ENCODE data around the gene METTL26. TPM values are rescaled to one million over a fixed set of nuclear protein-coding genes. Genes with fewer than 3 reads are reported as not detected.

METTL26 gene
- total RNA-seq, 2 donors from 2014 or later, result 42.8 to 61.8 TPM

DNA sequence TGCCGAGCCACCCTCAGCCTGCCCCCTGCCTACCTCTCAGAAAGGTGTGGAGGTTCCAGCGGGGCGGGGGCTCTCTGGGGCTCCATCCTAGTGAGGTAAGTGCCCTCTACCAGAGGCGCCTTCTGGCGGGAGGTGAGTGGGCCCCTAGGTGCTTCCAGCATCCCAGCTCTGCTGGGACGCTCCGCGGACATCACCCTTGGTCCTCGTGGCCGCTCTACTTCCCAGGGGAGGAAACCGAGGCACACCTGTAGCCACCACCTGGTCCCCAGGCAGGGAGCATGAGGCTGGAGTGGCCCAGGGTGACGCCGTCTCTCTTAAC, 6.9 kb upstream of the METTL26 start:
- intact Hi-C loops (cut with DNase I), result no loop called here
- ATAC-seq (no peak), DNase-seq (no peak)

DNA sequence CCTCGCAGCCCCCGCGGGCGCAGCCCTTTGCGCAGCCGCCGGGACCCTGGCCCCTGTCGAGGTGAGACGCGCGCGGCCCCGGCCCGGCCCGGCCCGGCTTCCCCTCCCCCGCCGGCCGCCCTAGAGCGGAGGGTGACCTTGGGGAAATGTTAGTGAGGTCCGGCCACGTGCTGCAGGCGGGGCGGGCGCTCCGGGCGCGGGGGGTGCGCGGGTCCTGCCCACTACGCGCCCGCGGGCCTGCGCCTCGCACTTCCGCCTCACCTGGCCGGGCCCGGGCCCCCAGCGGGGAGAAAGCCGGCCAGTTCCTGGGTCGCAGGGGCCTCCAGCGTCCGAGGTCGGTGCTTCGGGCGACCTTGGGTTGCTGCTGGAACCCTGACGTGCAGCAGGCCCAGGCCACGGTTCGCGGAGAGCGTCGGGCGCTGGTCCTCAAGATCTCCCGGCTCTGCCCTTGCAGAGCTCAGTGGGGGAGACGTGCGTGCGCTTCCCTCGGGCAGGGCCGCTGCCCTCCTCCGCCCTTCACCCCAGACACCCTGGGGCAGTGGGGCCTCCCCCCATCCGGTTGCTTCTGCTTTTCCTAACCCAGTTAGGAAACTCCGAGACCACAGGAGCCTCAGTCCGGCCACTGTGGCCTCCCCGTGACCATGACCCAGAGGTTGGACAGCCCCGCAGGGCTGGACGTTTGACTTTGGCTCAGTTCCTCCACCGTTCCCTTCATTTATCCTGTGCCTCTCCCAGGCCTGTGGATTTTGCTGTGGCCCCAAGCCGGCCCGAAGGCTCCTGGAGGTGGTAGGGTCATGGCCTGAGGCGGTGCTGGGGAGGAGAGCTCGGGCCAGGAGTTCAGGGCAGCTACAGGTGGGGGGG, 6.3 kb upstream of the METTL26 start:
- ATAC-seq, result peak; percentile 36 to 69
- intact Hi-C loops (cut with DNase I), result no loop called here
- DNase-seq, result no peak

DNA sequence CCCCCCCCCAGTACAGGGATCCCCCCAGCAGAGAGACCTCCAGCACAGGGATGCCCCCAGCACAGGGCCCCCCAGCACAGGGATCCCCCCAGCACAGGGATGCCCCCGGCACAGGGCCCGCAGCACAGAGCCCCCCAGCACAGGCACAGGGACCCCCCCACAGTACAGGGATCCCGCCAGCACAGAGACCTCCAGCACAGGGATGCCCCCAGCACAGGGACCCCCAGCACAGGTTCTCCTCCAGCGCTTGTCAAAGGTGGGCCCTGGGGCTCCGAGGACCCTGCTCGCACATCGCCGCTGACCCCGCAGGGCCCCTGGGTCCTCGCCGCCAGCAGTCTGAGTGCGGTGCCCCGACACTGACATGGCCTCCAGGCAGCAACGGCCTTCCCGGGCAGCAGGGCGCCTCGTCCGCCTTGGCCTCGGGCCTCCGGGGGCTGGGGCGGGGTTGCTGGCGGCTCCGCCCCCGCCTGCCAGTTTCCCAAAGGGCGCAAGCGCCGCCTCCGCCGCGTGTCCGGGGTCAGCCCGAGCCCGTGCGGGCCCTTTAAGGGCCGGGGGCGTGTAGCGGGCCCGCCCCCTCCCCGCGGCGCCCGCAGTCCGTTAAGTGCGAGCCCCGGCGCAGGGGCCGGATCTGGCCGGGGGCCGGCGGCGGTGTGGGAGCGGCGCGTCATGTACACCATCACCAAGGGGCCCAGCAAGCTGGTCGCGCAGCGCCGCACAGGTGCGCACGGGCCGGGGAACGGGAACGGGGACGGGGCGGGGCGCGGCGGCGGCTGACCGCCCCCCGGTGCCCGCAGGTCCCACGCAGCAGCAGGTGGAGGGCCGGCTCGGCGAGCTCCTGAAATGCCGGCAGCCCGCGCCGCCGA, 5.5 kb upstream of the METTL26 start, which contains the start of gene MCRIP2:
MCRIP2 (plus strand) TSS at position 503 of the 863 bp plus-strand sequence; CDS start at position 667, 164 bp downstream.
- DNase-seq (peak; percentile 92), ATAC-seq (peak; percentile 70 to 71)
- intact Hi-C loops (cut with DNase I), result no loop called here

DNA sequence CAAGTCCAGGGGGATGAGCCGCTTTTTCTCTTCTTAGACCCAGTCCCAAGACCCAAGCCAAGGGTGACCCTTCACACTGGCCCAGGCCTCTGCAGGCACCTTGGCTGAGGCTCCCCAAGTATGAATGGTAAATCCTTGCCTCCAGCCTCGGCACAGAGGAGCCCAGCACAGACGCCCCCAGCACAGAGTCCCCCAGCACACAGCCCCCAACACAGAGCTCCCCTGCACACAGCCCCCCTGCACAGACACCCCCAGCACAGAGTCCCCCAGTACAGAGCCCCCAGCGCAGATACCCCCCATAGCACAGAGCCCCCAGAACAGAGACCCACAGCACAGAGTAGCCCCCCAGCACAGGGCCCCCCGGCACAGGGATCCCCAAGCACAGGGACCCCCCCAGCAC, 4.5 kb upstream of the METTL26 start:
- intact Hi-C loops (cut with DNase I), result no loop called here
- no peak for ATAC-seq
- DNase-seq, result no peak

DNA sequence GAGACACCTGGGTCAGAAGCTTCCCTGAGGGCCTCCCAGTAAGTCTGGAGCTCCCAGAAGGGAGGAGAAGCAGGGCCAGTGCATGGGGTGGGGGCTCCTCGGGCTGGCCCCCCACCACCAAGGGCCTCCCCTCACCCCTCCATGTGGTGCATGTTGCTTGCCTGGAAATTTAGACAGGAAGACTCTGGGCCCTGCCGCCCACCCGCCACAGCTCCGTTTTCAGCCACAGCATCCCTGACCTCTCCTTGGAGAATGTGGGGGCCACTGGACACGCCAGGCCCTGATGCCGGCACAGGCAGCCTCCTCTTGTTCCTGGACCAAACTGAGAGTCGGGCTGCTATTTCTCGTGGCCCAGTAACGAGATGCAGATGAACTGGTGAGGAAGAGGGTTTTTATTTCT, 2.7 kb upstream of the METTL26 start:
- intact Hi-C loops (cut with DNase I), result loop anchor here in 1 of 2 donors (5.0 kb wide), 1 partner anchor 47 kb away; the partner anchor contains the start of gene RAB40C
- ATAC-seq, result no peak
- no peak for DNase-seq

DNA sequence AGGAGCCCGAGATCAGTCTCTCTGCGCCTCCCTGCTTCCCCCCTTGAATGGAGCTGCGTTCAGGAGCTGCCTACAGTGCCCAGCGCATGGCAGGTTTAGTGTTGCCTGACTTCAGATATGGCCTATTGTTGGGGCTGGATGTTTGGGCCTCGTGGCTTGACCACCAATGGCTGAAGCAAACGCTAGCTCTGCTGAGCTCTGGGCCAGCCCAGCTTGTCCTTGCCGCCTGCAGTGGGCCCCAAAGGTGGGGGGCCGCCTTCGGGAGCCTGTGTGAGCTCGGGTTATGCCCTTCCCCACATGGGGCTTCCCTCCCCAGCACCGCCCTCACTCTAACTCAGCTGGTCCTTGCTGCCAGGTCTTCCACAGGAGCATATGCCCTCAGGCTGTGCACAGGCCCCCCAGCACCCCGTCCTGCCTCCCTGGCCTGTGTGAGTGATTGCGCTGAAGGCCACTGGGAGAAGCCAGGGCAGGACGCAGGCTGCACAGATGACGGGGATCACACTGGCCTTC, 2.0 kb upstream of the METTL26 start:
- ATAC-seq, result no peak
- intact Hi-C loops (cut with DNase I), result loop anchor here in 1 of 2 donors (5.0 kb wide), 1 partner anchor 46 kb away; the partner anchor contains the start of gene RAB40C
- DNase-seq, result no peak

DNA sequence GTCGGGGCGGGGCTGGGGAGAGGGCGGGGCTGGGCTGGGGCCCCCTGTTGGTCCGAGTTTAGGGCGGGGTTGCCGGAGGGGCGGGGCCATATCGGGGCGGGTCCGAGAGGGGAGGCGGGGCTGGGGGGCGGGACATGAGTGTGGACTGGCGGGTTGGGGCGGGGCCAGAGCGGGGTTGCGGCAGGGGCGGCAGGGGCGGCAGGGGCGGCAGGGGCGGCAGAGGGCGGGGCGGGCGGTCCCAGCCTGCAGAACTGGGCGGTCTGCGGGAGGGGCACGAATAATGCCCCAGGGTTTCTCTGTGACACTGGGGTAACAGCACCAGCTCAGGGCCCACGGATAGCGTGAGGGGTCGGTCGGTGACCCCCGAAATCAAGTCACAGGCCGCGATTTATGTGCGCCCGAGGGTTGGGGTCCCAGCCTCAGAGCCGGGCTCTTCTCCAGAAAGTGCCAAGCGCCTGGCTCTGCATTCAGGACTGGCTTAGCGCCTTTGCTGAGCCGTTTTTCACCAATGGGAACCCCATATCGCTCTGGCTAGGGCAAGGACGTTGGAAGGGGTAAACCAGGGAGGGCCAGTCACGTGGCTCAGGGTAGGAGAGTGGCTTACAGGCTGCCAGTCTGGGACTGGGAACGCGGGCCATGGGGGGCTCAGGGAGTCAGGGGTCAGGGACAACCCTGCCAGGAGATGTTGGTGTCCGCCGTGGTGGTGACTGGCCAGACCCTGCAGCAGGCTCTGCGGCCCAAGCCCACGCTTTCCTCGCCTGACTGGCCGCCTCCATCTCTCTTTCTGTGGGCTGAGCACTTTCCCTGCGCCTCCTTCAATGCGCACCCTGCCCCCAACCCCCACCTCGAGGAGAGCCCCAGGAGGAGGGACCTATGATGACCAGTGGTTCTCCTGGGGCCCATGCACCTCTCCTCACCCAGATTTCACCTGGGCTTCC, 1.2 kb upstream of the METTL26 start:
- DNase-seq (peak; percentile 93), ATAC-seq (peak; percentile 82 to 85)
- intact Hi-C loops (cut with DNase I), result loop anchor here in 1 of 2 donors (5.0 kb wide), 1 partner anchor 45 kb away; the partner anchor contains the start of gene RAB40C

DNA sequence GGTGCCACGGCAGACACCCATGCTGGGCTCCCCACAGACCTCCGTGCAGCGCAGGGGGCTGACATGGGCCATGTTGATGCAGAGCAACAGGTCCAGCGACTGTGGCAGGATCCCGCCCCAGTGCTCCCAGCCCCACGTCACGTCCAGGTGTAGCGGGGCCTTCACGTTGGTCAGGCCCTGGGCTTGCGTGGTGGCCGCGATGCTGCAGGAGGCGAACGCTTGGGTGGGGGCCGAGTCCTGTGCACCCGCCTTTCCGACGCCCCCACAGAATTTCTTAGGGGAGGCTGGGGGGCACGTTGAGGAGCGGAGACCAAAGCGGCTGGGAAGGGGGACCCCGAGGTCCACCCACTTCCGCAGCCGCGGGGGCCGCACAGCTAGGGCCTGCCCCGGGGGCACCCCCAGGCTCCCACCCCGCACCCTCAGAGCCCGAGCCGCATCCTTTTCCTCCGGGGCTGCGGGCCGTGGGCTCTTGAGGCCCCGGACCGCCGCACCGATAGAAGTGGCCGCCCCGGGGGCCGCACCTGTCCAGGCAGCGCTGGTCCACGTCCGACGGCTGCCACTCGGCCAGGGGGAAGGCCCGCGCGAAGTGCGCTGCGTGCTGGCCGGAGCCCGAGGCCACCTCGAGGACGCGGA, 416 bp downstream of the METTL26 start:
- ATAC-seq, result no peak
- no peak for DNase-seq
- intact Hi-C loops (cut with DNase I), result loop anchor here in 1 of 2 donors (5.0 kb wide), 1 partner anchor 43 kb away; the partner anchor contains the start of gene RAB40C

DNA sequence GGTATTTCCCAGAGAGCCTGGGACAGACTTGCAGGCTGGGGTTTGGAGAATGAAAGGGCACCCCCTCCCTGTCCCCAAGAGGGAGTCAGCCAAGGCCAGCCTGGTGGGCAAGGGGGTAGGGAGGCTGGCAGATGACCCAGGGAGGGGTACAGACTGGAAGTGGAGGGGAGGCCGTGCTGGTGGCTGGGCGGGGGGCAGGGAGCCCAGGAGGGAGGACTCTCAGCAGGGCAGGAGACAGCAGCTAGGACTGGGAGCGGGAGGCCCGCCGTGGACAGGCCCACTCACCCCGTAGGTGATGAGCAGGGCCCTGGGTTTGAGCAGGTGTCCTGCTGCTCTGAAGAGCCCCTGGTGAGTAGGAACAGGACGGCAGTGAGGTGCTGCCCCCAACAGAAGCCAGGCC, 1.1 kb downstream of the METTL26 start:
- intact Hi-C loops (cut with DNase I), result loop anchor here in 1 of 2 donors (5.0 kb wide), 1 partner anchor 43 kb away; the partner anchor contains the start of gene RAB40C
- ATAC-seq, result no peak
- no peak for DNase-seq

DNA sequence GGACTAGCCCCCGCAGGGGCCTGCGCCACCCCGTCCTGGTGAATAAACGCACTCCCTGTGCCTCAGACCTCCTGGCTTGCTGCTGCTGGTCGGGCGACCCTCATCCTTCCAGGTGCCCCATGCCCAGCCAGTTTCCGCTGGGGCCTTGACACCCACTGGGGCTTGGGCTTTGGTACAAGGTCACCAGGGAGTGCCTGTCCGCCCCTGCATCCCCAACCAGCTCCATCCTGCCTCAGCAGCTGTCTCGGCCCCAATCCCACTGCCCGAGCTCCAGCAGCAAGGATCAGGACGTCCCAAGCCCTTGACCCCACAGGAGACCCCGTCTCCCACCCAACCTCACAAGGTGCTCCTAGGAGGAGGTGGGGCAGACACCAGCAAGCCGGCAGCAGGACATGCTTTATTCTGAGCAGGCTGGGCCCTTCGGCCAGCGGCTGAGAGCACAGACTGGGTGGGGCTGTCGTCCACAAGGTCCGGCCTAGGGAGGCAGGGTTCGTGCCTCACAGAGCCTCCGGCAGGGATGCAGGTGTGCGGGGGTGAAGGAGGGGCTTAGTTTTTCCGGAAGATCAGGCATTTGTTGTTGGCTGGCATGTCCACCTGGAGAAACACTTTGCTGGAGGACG, 1.9 kb downstream of the METTL26 start:
- DNase-seq, result no peak
- intact Hi-C loops (cut with DNase I), result no loop called here

DNA sequence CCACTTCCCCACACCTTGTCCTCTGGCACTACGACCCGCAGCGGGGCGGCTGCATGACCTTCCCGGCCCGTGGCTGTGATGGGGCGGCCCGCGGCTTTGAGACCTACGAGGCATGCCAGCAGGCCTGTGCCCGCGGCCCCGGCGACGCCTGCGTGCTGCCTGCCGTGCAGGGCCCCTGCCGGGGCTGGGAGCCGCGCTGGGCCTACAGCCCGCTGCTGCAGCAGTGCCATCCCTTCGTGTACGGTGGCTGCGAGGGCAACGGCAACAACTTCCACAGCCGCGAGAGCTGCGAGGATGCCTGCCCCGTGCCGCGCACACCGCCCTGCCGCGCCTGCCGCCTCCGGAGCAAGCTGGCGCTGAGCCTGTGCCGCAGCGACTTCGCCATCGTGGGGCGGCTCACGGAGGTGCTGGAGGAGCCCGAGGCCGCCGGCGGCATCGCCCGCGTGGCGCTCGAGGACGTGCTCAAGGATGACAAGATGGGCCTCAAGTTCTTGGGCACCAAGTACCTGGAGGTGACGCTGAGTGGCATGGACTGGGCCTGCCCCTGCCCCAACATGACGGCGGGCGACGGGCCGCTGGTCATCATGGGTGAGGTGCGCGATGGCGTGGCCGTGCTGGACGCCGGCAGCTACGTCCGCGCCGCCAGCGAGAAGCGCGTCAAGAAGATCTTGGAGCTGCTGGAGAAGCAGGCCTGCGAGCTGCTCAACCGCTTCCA, 2.6 kb downstream of the METTL26 start:
- intact Hi-C loops (cut with DNase I), result no loop called here
- ATAC-seq (no peak), DNase-seq (no peak)

More for the DNA sequence above, 1.9 kb downstream of the METTL26 start:
- no peak for ATAC-seq

DNA sequence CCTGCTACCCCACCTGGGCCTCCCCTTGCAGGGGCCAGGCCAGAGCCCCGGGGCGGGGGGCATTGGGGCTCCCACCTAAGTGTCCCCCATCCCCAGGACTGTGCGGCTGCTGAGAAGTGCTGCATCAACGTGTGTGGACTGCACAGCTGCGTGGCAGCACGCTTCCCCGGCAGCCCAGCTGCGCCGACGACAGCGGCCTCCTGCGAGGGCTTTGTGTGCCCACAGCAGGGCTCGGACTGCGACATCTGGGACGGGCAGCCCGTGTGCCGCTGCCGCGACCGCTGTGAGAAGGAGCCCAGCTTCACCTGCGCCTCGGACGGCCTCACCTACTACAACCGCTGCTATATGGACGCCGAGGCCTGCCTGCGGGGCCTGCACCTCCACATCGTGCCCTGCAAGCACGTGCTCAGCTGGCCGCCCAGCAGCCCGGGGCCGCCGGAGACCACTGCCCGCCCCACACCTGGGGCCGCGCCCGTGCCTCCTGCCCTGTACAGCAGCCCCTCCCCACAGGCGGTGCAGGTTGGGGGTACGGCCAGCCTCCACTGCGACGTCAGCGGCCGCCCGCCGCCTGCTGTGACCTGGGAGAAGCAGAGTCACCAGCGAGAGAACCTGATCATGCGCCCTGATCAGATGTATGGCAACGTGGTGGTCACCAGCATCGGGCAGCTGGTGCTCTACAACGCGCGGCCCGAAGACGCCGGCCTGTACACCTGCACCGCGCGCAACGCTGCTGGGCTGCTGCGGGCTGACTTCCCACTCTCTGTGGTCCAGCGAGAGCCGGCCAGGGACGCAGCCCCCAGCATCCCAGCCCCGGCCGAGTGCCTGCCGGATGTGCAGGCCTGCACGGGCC, 3.4 kb downstream of the METTL26 start:
- ATAC-seq (no peak), DNase-seq (no peak)
- intact Hi-C loops (cut with DNase I), result no loop called here

DNA sequence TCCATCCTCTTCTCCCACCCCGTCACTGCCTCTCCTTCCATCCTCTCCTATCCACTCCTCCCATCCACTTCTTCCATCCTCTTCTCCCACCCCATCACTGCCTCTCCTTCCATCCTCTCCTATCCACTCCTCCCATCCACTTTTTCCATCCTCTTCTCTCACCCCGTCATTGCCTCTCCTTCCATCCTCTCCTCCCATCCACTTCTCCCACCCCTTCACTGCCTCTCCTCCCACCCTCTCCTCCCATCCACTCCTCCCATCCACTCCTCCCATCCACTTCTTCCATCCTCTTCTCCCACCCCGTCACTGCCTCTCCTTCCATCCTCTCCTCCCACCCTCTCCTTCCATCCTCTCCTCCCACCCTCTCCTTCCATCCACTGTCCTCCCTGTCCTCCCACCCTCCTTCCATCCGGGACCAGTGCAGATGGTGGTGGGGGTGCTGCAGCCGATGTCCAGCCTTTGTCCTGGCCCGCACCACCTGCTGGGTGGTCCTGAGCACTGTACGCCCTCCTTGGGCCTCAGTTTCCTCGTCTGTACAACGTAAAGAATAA, 4.2 kb downstream of the METTL26 start:
- DNase-seq (no peak), ATAC-seq (no peak)
- intact Hi-C loops (cut with DNase I), result no loop called here

DNA sequence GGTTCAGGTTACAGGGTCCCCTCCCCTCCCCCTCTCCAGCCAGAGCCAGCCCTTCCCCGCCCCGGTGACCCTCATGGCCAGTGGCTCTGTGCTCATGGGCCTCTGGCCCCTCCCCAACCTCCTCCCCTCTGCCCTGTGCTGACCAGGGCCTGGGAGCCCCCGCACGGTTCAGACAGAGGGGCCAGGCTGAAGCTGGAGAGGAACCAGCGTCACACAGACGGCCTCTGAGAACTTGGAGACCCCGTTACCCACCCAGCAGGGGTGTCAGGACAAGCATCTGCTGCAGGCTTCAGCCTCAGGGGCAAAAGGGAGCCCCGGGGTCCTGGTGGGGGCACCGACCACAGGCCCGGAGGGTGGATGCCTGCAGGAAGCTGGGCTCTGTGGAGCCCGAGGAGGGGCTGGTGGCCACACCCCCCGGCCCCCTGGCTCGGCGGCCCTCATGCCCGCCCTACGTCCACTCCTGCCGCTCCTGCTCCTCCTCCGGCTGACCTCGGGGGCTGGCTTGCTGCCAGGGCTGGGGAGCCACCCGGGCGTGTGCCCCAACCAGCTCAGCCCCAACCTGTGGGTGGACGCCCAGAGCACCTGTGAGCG, 5.2 kb downstream of the METTL26 start, which contains the start of gene WFIKKN1:
WFIKKN1 (plus strand) TSS at position 171 of the 591 bp plus-strand sequence; CDS start at position 440, 269 bp downstream.
- peak; percentile 48 for DNase-seq
- ATAC-seq, result peak in 1 of 2 donors; percentile 7

DNA sequence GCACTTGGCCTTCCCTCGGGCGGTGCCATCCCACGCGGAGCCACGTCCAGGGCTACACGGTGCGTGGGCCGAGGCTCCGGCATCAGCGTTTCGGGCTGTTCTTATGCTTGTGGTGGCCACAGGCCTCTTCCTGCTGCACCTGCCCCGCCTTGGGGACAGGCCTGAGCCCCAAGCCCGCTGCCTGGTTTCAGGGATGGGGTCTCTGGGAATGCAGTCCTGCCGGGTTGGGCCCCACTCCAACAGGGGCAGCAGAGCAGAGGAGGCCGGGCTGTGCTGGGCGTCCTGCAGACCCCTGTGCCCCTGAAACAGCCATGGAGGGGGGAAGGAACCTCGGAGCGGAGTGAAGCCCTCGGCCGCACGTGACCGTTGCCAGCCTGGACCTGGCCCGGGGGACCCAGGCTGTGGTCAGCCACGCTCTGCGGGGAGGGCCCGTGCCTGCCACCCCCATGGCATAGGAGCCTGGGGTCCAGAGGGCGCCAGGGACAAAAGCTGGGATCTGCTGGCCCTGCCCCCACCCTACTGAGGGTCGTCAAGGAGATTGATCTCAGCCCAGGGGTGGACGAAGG, 5.8 kb downstream of the METTL26 start:
- DNase-seq, result peak; percentile 31
- no peak for ATAC-seq
- intact Hi-C loops (cut with DNase I), result no loop called here

More for the DNA sequence above, 5.2 kb downstream of the METTL26 start, which contains the start of gene WFIKKN1:
- intact Hi-C loops (cut with DNase I), result no loop called here
